HepG2 (cell line): ENCODE data around the gene ZNF414. TPM values are rescaled to one million over a fixed set of nuclear protein-coding genes. Genes with fewer than 3 reads are reported as not detected.

Source experiments
- ATAC-seq: fragments of 200-7000 bp; cut with Tn5 transposase; 3 replicates; pipeline ENCODE4 v1.9.1; 2020; ENCODE audit warnings: mild to moderate bottlenecking, moderate library complexity
- BruUV-seq: library from RNA; stranded (reverse); fragments of 400-500 nt; replicated peaks from 2 replicates; lab custom pipeline; 2021; lab: Mats Ljungman, UMichigan
- CTCF ChIA-PET: fragments of 300-600 bp; formaldehyde crosslinking; extraction: SDS; loops from one replicate; lab custom pipeline; 2021; ENCODE audit warnings: low total read pairs, inconsistent platforms, low intra/inter-chr PET ratio; lab: Yijun Ruan, JAX
- POLR2A ChIA-PET: fragments of 350-600 bp; sonication (Branson Sonifier 250); formaldehyde crosslinking; loops from one replicate; lab custom pipeline; 2020; ENCODE audit warnings: antibody characterized with exemption, inconsistent platforms; lab: Yijun Ruan, JAX
- DNase-seq: peaks from one replicate; pipeline ENCODE4 v3.0.0-alpha.2; 2015; ENCODE audit warnings: low spot score
- FAIRE-seq: peaks from 3 replicates; lab custom pipeline; 2011; peaks lifted over from hg19 to GRCh38; lab: Jason Lieb, UNC
- H2AFZ ChIP-seq: one replicate; pipeline ENCODE4 v1.6.1; 2011; ENCODE audit warnings: low read length, inconsistent platforms
- H3K27ac ChIP-seq: fragments of 300-600 bp; 3 replicates; pipeline ENCODE4 v1.8.0; 2011; ENCODE audit warnings: mixed run types, mild to moderate bottlenecking, mixed read lengths, low read length, inconsistent platforms; ENCODE audit not compliant: insufficient read depth; ENCODE audit errors: extremely low read length
- H3K27me3 ChIP-seq, 2 experiments: fragments of 200-600 bp in 1 of 2; 2 replicates in 1 of 2; 3 replicates in 1 of 2; pipeline versions ENCODE4 v1.6.0 to v1.8.0; 2011; ENCODE audit warnings: low read length in 2 of 2, mild to moderate bottlenecking in 2 of 2, moderate library complexity in 2 of 2, inconsistent platforms in 1 of 2; ENCODE audit not compliant: insufficient read depth in 2 of 2, control insufficient read depth in 1 of 2
- H3K36me3 ChIP-seq, 2 experiments: fragments of 200-600 bp in 1 of 2; replicated peaks in 1 of 2; 2 replicates in 1 of 2; 3 replicates in 1 of 2; pipeline versions ENCODE4 v1.5.1 to v1.8.0; 2011; ENCODE audit warnings: low read length in 2 of 2, inconsistent platforms in 1 of 2; ENCODE audit not compliant: insufficient read depth in 2 of 2, control insufficient read depth in 1 of 2
- H3K4me1 ChIP-seq: 2 replicates; pipeline ENCODE4 v1.5.1; 2012; ENCODE audit warnings: low read length, inconsistent platforms; ENCODE audit not compliant: insufficient read depth
- H3K4me2 ChIP-seq: 2 replicates; pipeline ENCODE4 v1.6.0; 2011; ENCODE audit warnings: low read depth, low read length, inconsistent platforms
- H3K4me3 ChIP-seq, 3 experiments: fragments of 200-600 bp in 1 of 3; sonication (generic), shearing (Covaris generic) in 1 of 3; replicated peaks in 1 of 3; 2 replicates each; pipeline ENCODE4 v1.5.1; 2011 to 2016; ENCODE audit warnings: low read length in 3 of 3, inconsistent platforms in 2 of 3, low read depth in 2 of 3, mild to moderate bottlenecking in 2 of 3, control low read depth in 1 of 3, mixed read lengths in 1 of 3; ENCODE audit not compliant: insufficient read depth in 1 of 3
- H3K79me2 ChIP-seq: one replicate; pipeline ENCODE4 v1.6.1; 2011; ENCODE audit warnings: low read length, inconsistent platforms; ENCODE audit not compliant: insufficient read depth
- H3K9ac ChIP-seq: 2 replicates; pipeline ENCODE4 v1.6.0; 2011; ENCODE audit warnings: mild to moderate bottlenecking, low read depth, low read length, inconsistent platforms; ENCODE audit not compliant: insufficient read depth
- H3K9me3 ChIP-seq: 2 replicates; pipeline ENCODE4 v1.5.1; 2012; ENCODE audit warnings: mild to moderate bottlenecking, low read length
- H4K20me1 ChIP-seq: 2 replicates; pipeline ENCODE4 v1.6.0; 2011; ENCODE audit warnings: inconsistent platforms, mild to moderate bottlenecking, low read length, moderate library complexity; ENCODE audit not compliant: insufficient read depth
- ATF5 ChIP-seq: sonication (generic); formaldehyde crosslinking; IDR thresholded peaks from 2 replicates; pipeline ENCODE4 v1.4.0; 2020; ENCODE audit warnings: mild to moderate bottlenecking, low read depth, missing genetic modification reagents
- NCOA2 ChIP-seq: sonication (generic); formaldehyde crosslinking; IDR thresholded peaks from 2 replicates; pipeline ENCODE4 v1.8.0; 2022; ENCODE audit warnings: inconsistent platforms
- NPAS2 ChIP-seq: sonication (generic); formaldehyde crosslinking; IDR thresholded peaks from 2 replicates; pipeline ENCODE4 v1.8.0; 2022; ENCODE audit warnings: mild to moderate bottlenecking, missing genetic modification reagents, borderline replicate concordance
- ZNF101 ChIP-seq: sonication (generic); formaldehyde crosslinking; IDR thresholded peaks from 2 replicates; pipeline ENCODE4 v1.4.0; 2020; ENCODE audit warnings: mild to moderate bottlenecking, low read depth, missing genetic modification reagents, borderline replicate concordance
- ZNF160 ChIP-seq: sonication (generic); formaldehyde crosslinking; IDR thresholded peaks from 2 replicates; pipeline ENCODE4 v1.8.0; 2022; ENCODE audit warnings: mild to moderate bottlenecking, inconsistent platforms, missing genetic modification reagents
- ZNF274 ChIP-seq: sonication (generic); formaldehyde crosslinking; IDR thresholded peaks from 2 replicates; pipeline ENCODE4 v1.5.1; 2020; ENCODE audit warnings: mild to moderate bottlenecking, missing genetic modification reagents
- ZNF329 ChIP-seq: sonication (generic); formaldehyde crosslinking; IDR thresholded peaks from 2 replicates; pipeline ENCODE4 v1.9.0; 2021; ENCODE audit warnings: low read depth, mild to moderate bottlenecking, missing genetic modification reagents
- ZNF414 ChIP-seq: sonication (generic); formaldehyde crosslinking; IDR thresholded peaks from 2 replicates; pipeline ENCODE4 v1.5.0; 2020; ENCODE audit warnings: missing genetic modification reagents
- ZNF577 ChIP-seq: sonication (generic); formaldehyde crosslinking; IDR thresholded peaks from 2 replicates; pipeline ENCODE4 v1.4.0; 2020; ENCODE audit warnings: mild to moderate bottlenecking, low read depth, missing genetic modification reagents, borderline replicate concordance
- WGBS: methylation state at CpG from one replicate; pipeline ENCODE4 v1.1.6; 2017; ENCODE audit warnings: low lambda C conversion rate; 5-methylcytosine and 5-hydroxymethylcytosine counted together
- in situ Hi-C: cut with HindIII; loops from 2 replicates; pipeline ENCODE4 v1.10.0; 2017; ENCODE audit warnings: low pct_unique_long_range_greater_than_20kb; ENCODE audit not compliant: extremely low pct_ligation_motif_present
- intact Hi-C: fragments of 100-400 bp; cut with micrococcal nuclease; formaldehyde crosslinking; loops from one replicate; pipeline ENCODE4 v1.10.0; 2022; ENCODE audit not compliant: unreplicated experiment
- polyA plus RNA-seq, 8 experiments: library from polyadenylated mRNA; depleted of rRNA in 3 of 8; stranded (reverse) in 7 of 8; unstranded in 1 of 8; fragments of >200 nt; fragmentation: Illumina TruSeq in 4 of 8; extraction: Trizol in 4 of 8; gene quantifications; 2 replicates each; pipeline versions ENCODE4 v1.2.1 to v1.2.3, GENCODE V29; 2011 to 2016; ENCODE audit warnings: low read depth in 4 of 8, missing spikeins in 1 of 8, mixed read lengths in 1 of 8; ENCODE audit not compliant: insufficient read depth in 1 of 8
- total RNA-seq, 5 experiments: library from RNA; depleted of rRNA; stranded (reverse); fragments of >200 nt; fragmentation: Illumina TruSeq; extraction: Trizol; gene quantifications; 2 replicates each; pipeline ENCODE4 v1.2.3, GENCODE V29; 2016; ENCODE audit warnings: low read depth in 1 of 5

ZNF414 gene
- total and polyA plus RNA-seq, 2 of the 13 experiments (the other 11 are each of a cell fraction or from before 2014, with no cell fraction given) = 2.5 to 4.0 TPM

GRCh38 chr19:8468124-8468523, 45.8 kb downstream of the ZNF414 start:
- Histone ChIP-seq H3K79me2 (peaks cover 27% of the 10 kb centered on the region), H3K4me3 (no peak overlapping the region), H2AFZ (no peak overlapping the region), H4K20me1 (peaks cover 5% of the 10 kb centered on the region; the same call in 1 of the 2 replicates), H3K4me1 (no peaks in the 10 kb centered on the region), H3K9ac (no peak overlapping the region), H3K27me3 (no peaks in the 10 kb centered on the region), H3K9me3 (no peaks in the 10 kb centered on the region), H3K27ac (no peak overlapping the region), H3K36me3 (peaks cover 46 to 90% of the 10 kb centered on the region in 2 experiments), H3K4me2 (no peak overlapping the region)
- WGBS = 97% methylated on average over 3 of the region's 3 CpGs
- ATAC-seq = no peak
- in situ Hi-C loops = no loop called here
- TF ChIP-seq ZNF577 (CRISPR knock-in tag) (no peak), ZNF160 (CRISPR knock-in tag) (no peak), ZNF101 (CRISPR knock-in tag) (no peak)
- CTCF ChIA-PET = no interaction called here
- no peak for FAIRE-seq
- no peak for DNase-seq
- POLR2A ChIA-PET = no interaction called here
- no TSS peak for BruUV-seq
- intact Hi-C loops = no loop called here

GRCh38 chr19:8466018-8466417, 47.9 kb downstream of the ZNF414 start:
- Histone ChIP-seq H3K36me3 (peaks cover 41 to 88% of the 10 kb centered on the region in 2 experiments), H3K4me3 (no peak overlapping the region), H4K20me1 (peaks cover 23% of the 10 kb centered on the region)
- intact Hi-C loops = no loop called here
- POLR2A ChIA-PET = no interaction called here
- WGBS = 97% methylated on average over 4 of the region's 4 CpGs
- TF ChIP-seq ZNF329 = no peak
- no peak for TF ChIP-seq NPAS2
- TF ChIP-seq NCOA2 (CRISPR knock-in tag) = no peak
- TF ChIP-seq ZNF414 (CRISPR knock-in tag) = no peak
- no peak for TF ChIP-seq ATF5
- TF ChIP-seq ZNF274 = no peak
- TF ChIP-seq, all 625 proteins: peak for 0
- Histone ChIP-seq H3K9me3 (no peaks in the 10 kb centered on the region), H3K27me3 (no peaks in the 10 kb centered on the region), H3K79me2 (peaks cover 49% of the 10 kb centered on the region), H2AFZ (no peak overlapping the region), H3K4me2 (no peak overlapping the region), H3K4me1 (no peaks in the 10 kb centered on the region), H3K9ac (no peak overlapping the region), H3K27ac (no peak overlapping the region)
- in situ Hi-C loops = no loop called here
- no peak for ATAC-seq
- BruUV-seq = no TSS peak
- no peak for FAIRE-seq
- DNase-seq = no peak
- CTCF ChIA-PET = no interaction called here
